Mesenchymal stem cell (in vitro differentiated cells and primary cell): Measurements from ENCODE around the gene C19orf33.

Experiments used
- DNase-seq: peaks from one replicate; pipeline ENCODE4 v3.0.0-alpha.2; 2013
- H2AFZ ChIP-seq: one replicate; pipeline ENCODE4 v1.6.1; 2013; ENCODE audit warnings: low read depth, mild to moderate bottlenecking, control low read depth, inconsistent platforms, low read length, moderate library complexity
- H2AK5ac ChIP-seq: 2 replicates; pipeline ENCODE4 v1.6.1; 2013; ENCODE audit warnings: low read length, moderate library complexity, mild to moderate bottlenecking, inconsistent platforms; ENCODE audit not compliant: severe bottlenecking
- H2BK120ac ChIP-seq: one replicate; pipeline ENCODE4 v1.6.1; 2013; ENCODE audit warnings: low read depth, mild to moderate bottlenecking, inconsistent platforms, low read length, moderate library complexity
- H2BK12ac ChIP-seq, 2 experiments: one replicate each; pipeline ENCODE4 v1.6.1; 2013; ENCODE audit warnings: inconsistent platforms in 2 of 2, low read length in 2 of 2, mild to moderate bottlenecking in 2 of 2, moderate library complexity in 2 of 2, control low read depth in 1 of 2
- H2BK15ac ChIP-seq: one replicate; pipeline ENCODE4 v1.6.1; 2013; ENCODE audit warnings: mild to moderate bottlenecking, low read depth, inconsistent platforms; ENCODE audit not compliant: poor library complexity, severe bottlenecking
- H2BK5ac ChIP-seq: 2 replicates; pipeline ENCODE4 v1.6.1; 2013; ENCODE audit warnings: low read depth, mild to moderate bottlenecking, low read length, control low read depth, inconsistent platforms; ENCODE audit not compliant: poor library complexity, severe bottlenecking
- H3K14ac ChIP-seq, 2 experiments: one replicate each; pipeline ENCODE4 v1.6.1; 2013; ENCODE audit warnings: inconsistent platforms in 2 of 2, low read length in 2 of 2, control low read depth in 1 of 2, mild to moderate bottlenecking in 1 of 2, moderate library complexity in 1 of 2
- H3K18ac ChIP-seq, 2 experiments: one replicate each; pipeline ENCODE4 v1.6.1; 2013; ENCODE audit warnings: inconsistent platforms in 2 of 2, low read length in 2 of 2, control low read depth in 1 of 2, low read depth in 1 of 2, mild to moderate bottlenecking in 1 of 2
- H3K23ac ChIP-seq, 2 experiments: one replicate each; pipeline ENCODE4 v1.6.1; 2013; ENCODE audit warnings: inconsistent platforms in 2 of 2, low read length in 2 of 2, mild to moderate bottlenecking in 2 of 2, moderate library complexity in 2 of 2, control low read depth in 1 of 2
- H3K27ac ChIP-seq: 2 replicates; pipeline ENCODE4 v1.5.1; 2013; ENCODE audit warnings: mild to moderate bottlenecking, moderate library complexity, low read length, control low read depth, inconsistent platforms; ENCODE audit not compliant: poor library complexity, severe bottlenecking
- H3K27me3 ChIP-seq, 2 experiments: 2 replicates each; pipeline versions ENCODE4 v1.6.1 to v1.7.0; 2013; ENCODE audit warnings: low read length in 2 of 2, mild to moderate bottlenecking in 2 of 2, moderate library complexity in 2 of 2, control low read depth in 1 of 2, inconsistent platforms in 1 of 2; ENCODE audit not compliant: control insufficient read depth in 1 of 2, insufficient read depth in 1 of 2
- H3K36me3 ChIP-seq, 2 experiments: 2 replicates each; pipeline versions ENCODE4 v1.6.1 to v1.7.0; 2013; ENCODE audit warnings: low read length in 2 of 2, control low read depth in 1 of 2, inconsistent platforms in 1 of 2, low read depth in 1 of 2, mild to moderate bottlenecking in 1 of 2; ENCODE audit not compliant: insufficient read depth in 2 of 2, control insufficient read depth in 1 of 2
- H3K4ac ChIP-seq, 2 experiments: one replicate each; pipeline ENCODE4 v1.6.1; 2013; ENCODE audit warnings: inconsistent platforms in 2 of 2, low read length in 2 of 2, mild to moderate bottlenecking in 2 of 2, moderate library complexity in 2 of 2, control low read depth in 1 of 2, low read depth in 1 of 2
- H3K4me1 ChIP-seq: 2 replicates; pipeline ENCODE4 v1.6.1; 2013; ENCODE audit warnings: low read depth, low read length, control low read depth; ENCODE audit not compliant: control insufficient read depth, insufficient read depth
- H3K4me2 ChIP-seq: 2 replicates; pipeline ENCODE4 v1.6.1; 2013; ENCODE audit warnings: low read length, mild to moderate bottlenecking, inconsistent platforms; ENCODE audit not compliant: poor library complexity, severe bottlenecking
- H3K4me3 ChIP-seq, 2 experiments: 2 replicates each; pipeline versions ENCODE4 v1.5.1 to v1.7.0; 2013; ENCODE audit warnings: low read length in 2 of 2, mild to moderate bottlenecking in 2 of 2, control low read depth in 1 of 2, low read depth in 1 of 2; ENCODE audit not compliant: insufficient read depth in 1 of 2
- H3K79me1 ChIP-seq: replicated peaks from 2 replicates; pipeline ENCODE4 v1.6.1; 2013; ENCODE audit warnings: mild to moderate bottlenecking, control low read depth, low read length, inconsistent platforms; ENCODE audit not compliant: poor library complexity, severe bottlenecking
- H3K9ac ChIP-seq: 2 replicates; pipeline ENCODE4 v1.7.0; 2013; ENCODE audit warnings: mild to moderate bottlenecking, low read length, moderate library complexity
- H3K9me3 ChIP-seq: 2 replicates; pipeline ENCODE4 v1.7.0; 2013; ENCODE audit warnings: mild to moderate bottlenecking, low read length; ENCODE audit not compliant: control insufficient read depth
- H4K8ac ChIP-seq: one replicate; pipeline ENCODE4 v1.6.1; 2013; ENCODE audit warnings: inconsistent platforms, mild to moderate bottlenecking, low read length, moderate library complexity
- H4K91ac ChIP-seq: one replicate; pipeline ENCODE4 v1.6.1; 2013; ENCODE audit warnings: mild to moderate bottlenecking, low read length, inconsistent platforms
- WGBS: methylation state at CpG from one replicate; pipeline ENCODE4 v1.1.7; 2013; ENCODE audit warnings: mixed read lengths; 5-methylcytosine and 5-hydroxymethylcytosine counted together

C19orf33 gene

GRCh38 chr19:38326591-38326990 lies 22.5 kb downstream of the C19orf33 start:
- 95% methylated on average over 22 of the region's 22 CpGs for WGBS
- H2BK5ac ChIP-seq, result no peak overlapping the region
- no peak overlapping the region for H3K4me3 ChIP-seq
- H3K27me3 ChIP-seq, result no peaks in the 10 kb centered on the region
- H2AFZ ChIP-seq, result no peak overlapping the region
- no peaks in the 10 kb centered on the region for H3K9me3 ChIP-seq
- H3K14ac ChIP-seq, result no peak overlapping the region
- H2BK15ac ChIP-seq, result no peak overlapping the region
- peaks cover 2% of the 10 kb centered on the region for H3K79me1 ChIP-seq
- no peak overlapping the region for H2BK12ac ChIP-seq
- H3K9ac ChIP-seq, result no peak overlapping the region
- H2BK120ac ChIP-seq, result no peak overlapping the region
- no peak overlapping the region for H3K18ac ChIP-seq
- peaks cover 5 to 31% of the 10 kb centered on the region in 2 experiments for H3K36me3 ChIP-seq
- no peak overlapping the region for H2AK5ac ChIP-seq
- DNase-seq, result no peak
- H3K4me2 ChIP-seq, result no peak overlapping the region
- H3K4me1 ChIP-seq, result no peaks in the 10 kb centered on the region
- no peak overlapping the region for H4K8ac ChIP-seq
- no peak overlapping the region for H4K91ac ChIP-seq
- H3K27ac ChIP-seq, result no peak overlapping the region
- no peak overlapping the region for H3K4ac ChIP-seq
- H3K23ac ChIP-seq, result no peak overlapping the region

GRCh38 chr19:38329651-38330050 lies 25.6 kb downstream of the C19orf33 start:
- H3K23ac ChIP-seq, result no peak overlapping the region
- WGBS, result 90% methylated on average over 7 of the region's 7 CpGs

GRCh38 chr19:38331728-38332127 lies 27.7 kb downstream of the C19orf33 start:
- DNase-seq, result no peak
- H3K23ac ChIP-seq, result no peak overlapping the region
- WGBS, result no CpG with 5 or more reads among the region's 1 CpG

More at GRCh38 chr19:38329651-38330050, 25.6 kb downstream of the C19orf33 start:
- H2BK5ac ChIP-seq, result no peak overlapping the region
- no peak overlapping the region for H2AK5ac ChIP-seq
- H4K8ac ChIP-seq, result no peak overlapping the region
- H2BK15ac ChIP-seq, result no peak overlapping the region
- H3K27me3 ChIP-seq, result no peaks in the 10 kb centered on the region
- H3K9ac ChIP-seq, result no peak overlapping the region
- no peaks in the 10 kb centered on the region for H3K9me3 ChIP-seq
- H2BK12ac ChIP-seq, result no peak overlapping the region
- peaks cover 5 to 28% of the 10 kb centered on the region in 2 experiments for H3K36me3 ChIP-seq
- H2AFZ ChIP-seq, result no peak overlapping the region
- H3K18ac ChIP-seq, result no peak overlapping the region
- no peak overlapping the region for H3K4me2 ChIP-seq
- DNase-seq, result no peak
- H3K4ac ChIP-seq, result no peak overlapping the region
- no peak overlapping the region for H3K14ac ChIP-seq
- no peak overlapping the region for H3K4me3 ChIP-seq
- H3K79me1 ChIP-seq, result peaks cover 2% of the 10 kb centered on the region
- H3K27ac ChIP-seq, result no peak overlapping the region
- H3K4me1 ChIP-seq, result no peaks in the 10 kb centered on the region
- no peak overlapping the region for H2BK120ac ChIP-seq
- H4K91ac ChIP-seq, result no peak overlapping the region

GRCh38 chr19:38333245-38333644 lies 29.2 kb downstream of the C19orf33 start:
- Histone ChIP-seq H3K36me3 (peaks cover 0 to 1% of the 10 kb centered on the region in 2 experiments), H3K23ac (no peak overlapping the region), H2BK120ac (no peak overlapping the region), H2BK15ac (no peak overlapping the region), H4K91ac (no peak overlapping the region), H3K79me1 (no peaks in the 10 kb centered on the region), H2BK12ac (no peak overlapping the region), H3K4ac (no peak overlapping the region), H3K18ac (no peak overlapping the region), H3K27ac (no peak overlapping the region), H3K9me3 (no peaks in the 10 kb centered on the region), H3K14ac (no peak overlapping the region), H3K27me3 (no peaks in the 10 kb centered on the region), H3K4me3 (no peak overlapping the region), H3K9ac (no peak overlapping the region), H2BK5ac (no peak overlapping the region), H2AK5ac (no peak overlapping the region), H4K8ac (no peak overlapping the region), H3K4me1 (peaks cover 4% of the 10 kb centered on the region), H2AFZ (no peak overlapping the region), H3K4me2 (no peak overlapping the region)
- DNase-seq, result peak; percentile 21
- WGBS, result 99% methylated on average over 7 of the region's 9 CpGs

More at GRCh38 chr19:38331728-38332127, 27.7 kb downstream of the C19orf33 start:
- no peak overlapping the region for H2AK5ac ChIP-seq
- no peak overlapping the region for H2BK12ac ChIP-seq
- no peak overlapping the region for H2BK15ac ChIP-seq
- H2AFZ ChIP-seq, result no peak overlapping the region
- H3K14ac ChIP-seq, result no peak overlapping the region
- H3K18ac ChIP-seq, result no peak overlapping the region
- no peak overlapping the region for H4K8ac ChIP-seq
- no peak overlapping the region for H3K4me3 ChIP-seq
- no peak overlapping the region for H4K91ac ChIP-seq
- no peak overlapping the region for H2BK120ac ChIP-seq
- H3K9me3 ChIP-seq, result no peaks in the 10 kb centered on the region
- peaks cover 5 to 17% of the 10 kb centered on the region in 2 experiments for H3K36me3 ChIP-seq
- H3K4me1 ChIP-seq, result no peaks in the 10 kb centered on the region
- H3K9ac ChIP-seq, result no peak overlapping the region
- H3K4me2 ChIP-seq, result no peak overlapping the region
- no peaks in the 10 kb centered on the region for H3K79me1 ChIP-seq
- no peak overlapping the region for H2BK5ac ChIP-seq
- no peak overlapping the region for H3K27ac ChIP-seq
- no peak overlapping the region for H3K4ac ChIP-seq
- H3K27me3 ChIP-seq, result no peaks in the 10 kb centered on the region
